Activated naive CD4-positive, alpha-beta T cell treated with anti-CD3 and anti-CD28 coated beads, Interleukin-2, amount 50 U/mL, for 16 hours (primary cell): ENCODE results near the gene MGMT.

Source experiments
- DNase-seq: peaks from one replicate; pipeline ENCODE4 v3.0.0-alpha.2; 2020

Gene MGMT

DNA sequence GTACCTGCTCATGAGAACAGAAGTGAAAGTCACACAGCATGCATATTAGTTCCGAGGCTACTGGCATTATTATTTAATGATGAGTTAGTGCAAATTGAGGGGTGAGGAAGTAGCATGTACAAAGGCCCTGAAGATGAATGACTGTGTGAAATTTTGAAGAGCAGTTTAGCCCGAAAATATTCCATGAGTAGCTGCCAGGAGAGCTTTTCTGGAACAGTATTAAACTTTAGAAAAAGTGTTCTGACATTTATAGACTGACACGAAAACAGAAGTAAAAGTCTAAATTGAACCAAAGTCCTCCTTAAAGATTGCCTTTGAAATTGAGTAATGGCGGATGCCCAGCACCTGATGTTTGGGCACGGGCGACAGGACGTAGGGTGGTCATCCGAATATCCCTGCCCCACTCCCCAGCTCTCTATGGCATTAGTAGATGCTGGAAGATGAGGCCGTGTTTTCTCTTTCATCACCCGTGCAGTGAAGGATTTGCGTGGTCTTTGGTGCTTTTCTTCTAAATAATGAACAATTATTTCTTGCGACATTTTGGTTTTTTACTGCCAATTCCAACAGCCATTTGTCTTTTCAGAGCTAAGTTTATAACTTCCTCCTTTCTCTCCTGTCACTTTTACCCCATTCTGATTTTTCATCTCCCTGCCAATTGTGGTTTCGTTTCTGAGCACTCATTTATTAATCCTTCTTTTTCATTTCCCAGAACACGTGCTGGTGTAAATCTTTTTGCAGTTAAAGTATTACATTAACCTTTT, 192.6 kb downstream of the MGMT start:
- no peak for DNase-seq

DNA sequence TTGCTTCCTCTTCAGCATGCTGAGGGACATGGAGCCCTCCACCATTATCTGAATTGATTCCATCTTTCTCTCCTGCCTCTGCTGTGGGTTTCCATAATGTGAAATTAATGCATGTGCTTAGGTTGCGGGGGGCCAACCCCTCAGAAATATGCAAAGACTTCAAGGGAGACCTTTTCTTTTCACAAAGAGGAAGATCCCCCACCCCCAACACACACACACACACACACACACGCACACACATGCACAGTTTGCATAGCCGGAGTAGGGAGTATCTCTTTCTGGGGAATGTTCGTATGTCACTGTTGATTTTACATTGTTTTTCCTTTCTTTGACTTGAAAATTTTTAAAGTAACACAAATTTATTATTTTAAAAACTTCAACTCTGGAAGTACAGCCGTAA, 193.5 kb downstream of the MGMT start:
- no peak for DNase-seq

DNA sequence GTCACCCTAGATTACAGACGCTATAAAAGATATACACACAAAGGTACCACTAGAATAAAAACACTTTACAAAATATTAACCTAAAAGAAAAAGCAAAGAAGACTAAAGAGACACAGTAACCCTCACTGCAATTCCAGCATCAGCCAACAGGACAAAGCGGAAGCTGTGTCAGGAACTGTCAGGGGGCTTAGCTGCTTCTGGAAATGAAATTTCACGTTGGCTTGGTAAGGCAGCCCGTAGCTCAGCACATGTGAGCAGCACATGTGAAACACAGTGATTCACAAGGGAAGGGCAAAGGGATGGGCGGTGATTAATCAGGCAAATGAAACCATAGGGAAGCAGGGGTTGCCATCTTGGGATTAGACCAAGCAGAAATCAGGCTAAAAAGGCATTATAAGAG, 195.4 kb downstream of the MGMT start:
- no peak for DNase-seq

GRCh38 chr10:129670124-129670523, 203.1 kb downstream of the MGMT start:
- DNase-seq, result no peak

DNA sequence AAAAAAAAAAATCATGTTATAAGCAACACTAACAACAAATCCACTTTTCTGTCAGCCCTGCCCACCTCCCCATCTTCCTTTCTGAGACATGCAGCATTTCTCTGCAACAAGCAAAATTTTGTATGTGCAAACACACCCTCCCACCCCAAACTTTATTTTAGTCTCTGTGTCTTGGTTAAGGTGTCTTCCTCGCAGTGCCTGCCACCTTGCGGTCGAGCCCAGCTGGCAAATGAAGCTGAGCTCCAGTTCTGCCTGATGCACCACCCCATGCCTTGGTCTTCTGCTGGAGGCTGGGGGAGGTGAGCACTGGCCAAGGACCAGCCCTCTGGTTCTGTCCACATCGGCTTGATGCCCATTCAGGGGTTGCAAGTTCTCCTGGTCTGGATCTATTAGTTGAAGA, 206.3 kb downstream of the MGMT start:
- no peak for DNase-seq

GRCh38 chr10:129675027-129675769, 208.2 kb downstream of the MGMT start:
- DNase-seq, result no peak

DNA sequence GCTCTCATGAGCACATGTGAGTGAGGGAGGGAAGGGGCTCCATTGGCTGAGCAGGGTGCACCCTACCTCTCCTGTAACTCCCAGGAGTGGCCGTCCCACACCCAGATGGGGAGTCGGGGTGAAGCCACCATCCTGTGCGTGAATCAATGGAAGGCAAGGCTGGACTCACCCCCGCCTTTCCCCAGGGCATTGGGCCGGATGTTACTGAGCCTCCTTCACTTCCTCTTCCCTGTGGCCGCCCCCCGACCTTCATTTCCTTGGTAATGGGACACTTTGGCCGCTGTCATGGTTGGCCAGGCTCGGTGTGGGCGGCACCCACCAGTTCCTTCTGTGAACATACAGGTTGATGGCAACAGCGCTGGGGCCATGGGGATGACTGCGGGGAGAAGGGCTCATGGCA, 209.0 kb downstream of the MGMT start:
- no peak for DNase-seq

DNA sequence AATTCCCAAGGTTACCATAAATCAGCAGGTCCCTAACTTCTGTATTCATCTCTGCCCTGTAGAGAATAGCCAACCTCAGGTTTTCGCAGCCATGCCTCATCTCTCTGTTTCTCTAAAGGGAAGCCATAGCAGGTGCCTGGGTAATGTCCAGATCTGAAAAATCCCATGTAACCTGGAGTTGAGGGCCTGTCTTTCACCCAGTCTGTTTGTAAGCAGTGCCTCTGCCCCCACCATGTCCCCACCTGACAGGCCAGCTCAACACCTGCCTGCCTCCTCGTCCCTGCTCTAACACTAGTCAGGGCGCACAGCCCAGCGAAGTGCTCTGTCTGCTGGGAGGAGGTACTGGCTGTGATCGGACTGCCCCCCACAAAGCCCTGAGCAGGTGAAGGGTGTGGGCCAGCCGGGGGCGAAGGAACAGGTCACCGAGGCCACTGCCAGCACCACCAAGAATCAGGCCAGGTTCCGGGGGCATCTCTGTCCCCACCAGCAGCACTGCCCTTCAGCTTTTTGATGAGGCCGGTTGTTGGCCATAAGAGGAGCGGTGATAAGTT, 210.4 kb downstream of the MGMT start:
- no peak for DNase-seq

- DNase-seq, result no peak
Observed at GRCh38 chr10:129678186-129678585, 211.1 kb downstream of the MGMT start.

DNA sequence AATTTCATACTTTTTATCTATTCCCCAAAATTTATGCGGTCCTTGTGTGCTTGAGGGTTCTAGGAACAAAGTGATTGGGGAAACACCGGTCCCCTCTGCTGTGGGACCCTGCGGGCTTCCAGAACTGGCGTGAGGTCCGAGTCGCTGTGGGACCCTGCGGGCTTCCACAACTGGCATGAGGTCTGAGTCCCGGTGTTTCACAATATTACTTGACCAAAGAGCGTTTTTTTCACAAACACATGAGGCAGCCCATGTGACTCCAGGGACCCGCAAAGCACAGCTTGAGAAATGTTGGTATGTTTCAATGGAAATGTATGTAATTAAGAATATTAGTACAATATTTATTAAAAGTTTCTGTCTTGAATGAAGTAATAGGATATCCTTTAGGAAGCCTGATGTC, 212.2 kb downstream of the MGMT start:
- DNase-seq, result no peak

- no peak for DNase-seq
Observed at GRCh38 chr10:129680661-129681344, 213.8 kb downstream of the MGMT start.

- DNase-seq, result no peak
Observed at GRCh38 chr10:129681856-129682255, 214.8 kb downstream of the MGMT start.

GRCh38 chr10:129683519-129683918, 216.5 kb downstream of the MGMT start:
- no peak for DNase-seq

DNA sequence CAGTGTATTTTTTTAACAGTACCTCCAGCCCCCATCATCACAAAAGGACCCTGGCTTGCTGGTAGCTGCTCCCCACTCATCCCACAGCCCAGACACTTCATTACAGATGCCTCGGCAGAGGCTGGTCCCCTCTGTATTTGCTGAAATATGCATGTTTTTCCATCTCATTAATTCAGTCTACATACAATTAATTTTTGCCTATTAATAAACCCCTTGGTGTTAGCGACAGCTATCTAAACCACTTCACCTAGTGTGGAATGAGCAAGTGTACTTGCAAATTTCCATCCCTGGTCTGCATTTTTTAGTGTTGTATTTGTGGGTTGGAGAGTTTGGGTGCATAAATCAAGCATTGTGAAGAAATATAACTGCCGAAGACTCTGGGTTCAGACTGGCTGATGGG, 216.9 kb downstream of the MGMT start:
- DNase-seq, result no peak

GRCh38 chr10:129685271-129685670, 218.2 kb downstream of the MGMT start:
- no peak for DNase-seq

DNA sequence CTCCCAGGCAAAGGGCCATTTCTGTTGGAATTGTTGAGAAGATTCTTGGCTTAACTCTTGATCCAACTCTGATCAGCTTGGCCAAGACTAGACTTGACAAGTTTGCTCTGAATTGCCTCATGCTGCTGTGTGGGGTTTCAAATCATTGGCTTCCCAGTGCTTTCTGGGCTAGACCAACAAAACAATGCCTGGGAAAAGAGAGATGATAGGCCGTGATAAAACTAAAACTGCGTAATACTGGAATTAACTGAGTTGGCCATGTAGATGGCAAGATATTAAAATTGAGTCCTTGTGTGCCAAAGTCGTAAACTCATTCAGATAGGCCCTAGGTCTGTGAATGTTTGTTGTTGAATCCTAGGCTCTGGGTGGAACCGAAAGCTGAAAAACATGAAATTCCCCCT, 222.6 kb downstream of the MGMT start:
- DNase-seq, result no peak

DNA sequence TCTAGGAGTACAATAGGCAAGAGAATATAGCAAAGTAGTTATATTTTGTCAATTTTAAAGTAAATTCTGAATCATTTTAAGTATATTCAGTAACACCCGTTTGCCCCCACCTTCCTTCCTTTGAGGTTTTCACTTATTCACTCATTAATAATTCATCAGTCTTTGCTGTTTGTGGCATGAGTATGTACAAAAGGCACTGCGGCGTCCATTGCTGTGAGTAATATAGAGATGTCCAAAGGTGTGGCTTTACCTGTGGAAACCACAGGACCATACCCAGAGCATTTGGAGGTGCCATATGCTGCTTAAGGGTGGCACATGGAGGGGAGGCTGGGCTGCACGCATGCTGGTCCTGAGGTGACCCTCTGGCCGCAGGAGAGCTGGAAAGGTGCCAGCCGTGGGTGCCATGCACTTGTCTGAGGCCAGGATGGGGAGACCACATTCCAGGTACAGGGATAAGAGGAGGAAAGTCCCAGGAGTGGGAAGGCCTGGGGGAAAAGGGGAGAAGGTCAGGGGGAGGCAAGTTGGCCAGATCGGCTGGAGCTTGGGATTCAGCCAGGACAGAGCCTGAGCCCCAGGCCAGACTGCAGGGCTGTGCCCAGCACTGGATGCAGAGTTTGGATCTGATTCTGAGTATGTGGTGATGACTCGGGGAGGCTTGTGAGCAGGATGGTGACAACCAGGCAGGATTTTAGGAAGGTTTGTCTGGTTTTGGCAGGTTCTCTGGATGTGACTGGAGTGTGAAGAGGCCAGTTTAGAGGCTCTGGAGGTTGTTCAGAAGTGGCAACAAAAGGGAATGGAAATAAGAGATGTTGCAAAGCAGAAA, 223.4 kb downstream of the MGMT start:
- DNase-seq, result no peak

- DNase-seq, result no peak
Observed at GRCh38 chr10:129692695-129693094, 225.7 kb downstream of the MGMT start.

GRCh38 chr10:129693382-129693781, 226.3 kb downstream of the MGMT start:
- DNase-seq, result no peak

- DNase-seq, result no peak
Observed at GRCh38 chr10:129694184-129694583, 227.1 kb downstream of the MGMT start.

DNA sequence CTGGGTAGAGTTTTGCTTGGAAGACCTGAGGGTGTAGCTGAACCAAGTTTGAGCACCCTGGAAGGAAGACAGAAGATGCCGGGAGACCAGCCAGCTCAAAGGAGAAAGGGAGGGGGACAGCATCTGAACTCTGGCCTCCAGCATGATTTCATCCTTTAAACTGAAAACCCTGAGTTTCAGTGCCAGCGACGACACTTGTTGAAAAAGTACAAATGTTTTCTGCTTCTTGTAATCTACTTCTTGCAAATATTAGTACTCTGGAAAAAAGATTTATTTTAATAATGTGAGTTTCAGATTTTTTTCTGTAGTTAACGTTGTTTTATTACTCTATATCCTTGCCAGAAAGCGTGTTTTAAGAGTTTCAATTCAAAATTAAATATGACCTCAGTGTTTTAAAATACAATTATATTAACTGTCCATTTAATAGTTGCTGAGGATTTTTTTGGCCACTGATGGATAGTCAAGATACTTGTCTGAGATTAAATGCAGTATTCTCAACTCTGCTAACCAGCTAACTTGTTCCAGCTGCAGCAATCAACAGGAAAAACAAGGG, 227.7 kb downstream of the MGMT start:
- no peak for DNase-seq

GRCh38 chr10:129695671-129696070, 228.6 kb downstream of the MGMT start:
- no peak for DNase-seq
